Endothelial cell of umbilical vein (primary cell): ENCODE results near the gene KRTAP9-8. TPM values are rescaled to one million over a fixed set of nuclear protein-coding genes. Genes with fewer than 3 reads are reported as not detected.
"Not testable (repeated sequence)": the region's sequence is repeated elsewhere in the genome, so short reads cannot be mapped to it uniquely, and the experiment has no call there.

Experiments
- BruUV-seq: library from RNA; stranded (reverse); fragments of 400-500 nt; replicated peaks from 2 replicates; lab custom pipeline; 2021; lab: Mats Ljungman, UMichigan
- CTCF ChIA-PET: fragments of 300-600, 350-600 bp; sonication (Branson Sonifier 250); formaldehyde crosslinking; loops from one replicate; lab custom pipeline; 2021; ENCODE audit warnings: antibody characterized with exemption, inconsistent platforms; lab: Charles Lee
- POLR2A ChIA-PET: fragments of 300-600, 350-600 bp; sonication (Branson Sonifier 250); formaldehyde crosslinking; loops from one replicate; lab custom pipeline; 2021; ENCODE audit warnings: antibody characterized with exemption, inconsistent platforms; lab: Charles Lee
- DNase-seq: peaks from one replicate; pipeline ENCODE4 v3.0.0-alpha.2; 2011; ENCODE audit warnings: low read depth, low spot score
- FAIRE-seq: peaks from 2 replicates; lab custom pipeline; 2011; peaks lifted over from hg19 to GRCh38; lab: Jason Lieb, UNC
- H2AFZ ChIP-seq: 2 replicates; pipeline ENCODE4 v1.6.0; 2012; ENCODE audit warnings: low read depth, low read length, control low read depth, inconsistent platforms
- H3K27ac ChIP-seq: 2 replicates; pipeline ENCODE4 v1.5.1; 2011; ENCODE audit warnings: low read depth, mild to moderate bottlenecking, control low read depth, low read length, moderate library complexity; ENCODE audit not compliant: insufficient read depth
- H3K27me3 ChIP-seq, 2 experiments: 2 replicates each; pipeline versions ENCODE4 v1.6.0 to v1.6.1; 2011; ENCODE audit warnings: low read length in 2 of 2, mixed read lengths in 1 of 2; ENCODE audit not compliant: control insufficient read depth in 2 of 2, insufficient read depth in 2 of 2
- H3K36me3 ChIP-seq, 2 experiments: 2 replicates in 1 of 2; 3 replicates in 1 of 2; pipeline ENCODE4 v1.5.1; 2011; ENCODE audit warnings: low read length in 2 of 2, mild to moderate bottlenecking in 1 of 2, moderate library complexity in 1 of 2; ENCODE audit not compliant: control insufficient read depth in 2 of 2, insufficient read depth in 2 of 2; ENCODE audit errors: extremely low read depth in 1 of 2
- H3K4me1 ChIP-seq: 3 replicates; pipeline ENCODE4 v1.5.1; 2011; ENCODE audit warnings: mild to moderate bottlenecking, low read length; ENCODE audit not compliant: control insufficient read depth, insufficient read depth; ENCODE audit errors: extremely low read depth
- H3K4me2 ChIP-seq: 2 replicates; pipeline ENCODE4 v1.6.1; 2011; ENCODE audit warnings: low read length, control low read depth, mixed read lengths; ENCODE audit not compliant: insufficient read depth
- H3K4me3 ChIP-seq, 3 experiments: fragments of 200-600 bp in 1 of 3; sonication (generic), shearing (Covaris generic) in 1 of 3; replicated peaks in 1 of 3; 2 replicates each; pipeline ENCODE4 v1.5.1; 2011 to 2016; ENCODE audit warnings: control low read depth in 3 of 3, low read length in 3 of 3, mild to moderate bottlenecking in 2 of 3, inconsistent platforms in 1 of 3, low read depth in 1 of 3, moderate library complexity in 1 of 3; ENCODE audit not compliant: insufficient read depth in 1 of 3
- H3K79me2 ChIP-seq: 2 replicates; pipeline ENCODE4 v1.6.0; 2012; ENCODE audit warnings: low read length, inconsistent platforms; ENCODE audit not compliant: control insufficient read depth, insufficient read depth
- H3K9ac ChIP-seq: replicated peaks from 2 replicates; pipeline ENCODE3; 2011; ENCODE audit warnings: low read length, control low read depth; ENCODE audit not compliant: insufficient read depth; ENCODE audit errors: extremely low read depth
- H3K9me1 ChIP-seq: replicated peaks from 3 replicates; pipeline ENCODE4 v1.6.0; 2011; ENCODE audit warnings: mild to moderate bottlenecking, low read length; ENCODE audit not compliant: control insufficient read depth, insufficient read depth; ENCODE audit errors: extremely low read depth
- H3K9me3 ChIP-seq: replicated peaks from 2 replicates; pipeline ENCODE4 v1.5.1; 2012; ENCODE audit warnings: low read length, inconsistent platforms; ENCODE audit not compliant: control insufficient read depth, insufficient read depth
- H4K20me1 ChIP-seq: replicated peaks from 2 replicates; pipeline ENCODE3; 2011; ENCODE audit warnings: mild to moderate bottlenecking, low read length; ENCODE audit not compliant: control insufficient read depth, insufficient read depth; ENCODE audit errors: extremely low read depth
- CTCF ChIP-seq, 2 donors: IDR thresholded peaks; 1 replicate in 1 of 2; 2 replicates in 1 of 2; pipeline ENCODE4 v1.5.1; 2011; ENCODE audit warnings: low read length in 2 of 2, mild to moderate bottlenecking in 2 of 2, moderate library complexity in 2 of 2, control low read depth in 1 of 2, inconsistent platforms in 1 of 2, low read depth in 1 of 2; ENCODE audit not compliant: insufficient read depth in 1 of 2; ENCODE audit errors: extremely low read depth in 1 of 2
- EZH2 ChIP-seq: IDR thresholded peaks from 2 replicates; pipeline ENCODE4 v1.6.1; 2012; ENCODE audit warnings: borderline replicate concordance, low read depth, mild to moderate bottlenecking, moderate library complexity, low read length, inconsistent platforms; ENCODE audit not compliant: severe bottlenecking
- GATA2 ChIP-seq: IDR thresholded peaks from 2 replicates; pipeline ENCODE4 v1.7.0; 2011; ENCODE audit warnings: low read depth, mild to moderate bottlenecking, moderate library complexity, mixed read lengths, low read length; ENCODE audit not compliant: insufficient read length, insufficient read depth
- JUN ChIP-seq: IDR thresholded peaks from 2 replicates; pipeline ENCODE4 v1.6.1; 2011; ENCODE audit warnings: borderline replicate concordance, low read depth; ENCODE audit not compliant: insufficient read length, insufficient read depth
- MYC ChIP-seq: IDR thresholded peaks from one replicate; pipeline ENCODE4 v1.6.1; 2011; ENCODE audit warnings: mild to moderate bottlenecking, low read depth, low read length
- dilution Hi-C: fragments of 300-500 bp; cut with MboI; formaldehyde crosslinking; loops from one replicate; pipeline ENCODE4 v1.15.0; 2019; ENCODE audit warnings: low sequenced_read_pairs; ENCODE audit not compliant: extremely low pct_ligation_motif_present
- intact Hi-C: fragments of 100-400 bp; cut with micrococcal nuclease; formaldehyde crosslinking; loops from one replicate; pipeline ENCODE4 v1.10.0; 2022
- polyA plus RNA-seq, 4 experiments: library from polyadenylated mRNA; depleted of rRNA in 3 of 4; stranded (reverse) in 3 of 4; unstranded in 1 of 4; fragments of >200 nt; gene quantifications; 2 replicates each; pipeline versions ENCODE4 v1.2.1 to v1.2.3, GENCODE V29; 2011 to 2012; ENCODE audit warnings: missing spikeins in 1 of 4
- total RNA-seq: library from RNA; stranded (reverse); gene quantifications from 2 replicates; pipeline ENCODE4 v1.2.3, GENCODE V29; 2021

The KRTAP9-8 gene
- total and polyA plus RNA-seq, 2 donors (not counting 3 experiments of a cell fraction or from before 2014, with no cell fraction given) = not detected

GRCh38 chr17:41226598-41227095 lies 11.2 kb upstream of the KRTAP9-8 start, which contains the start of gene KRTAP9-2:
KRTAP9-2 (plus strand) TSS chr17:41226648; CDS start chr17:41226655, 7 bp downstream.
- H3K9me3 ChIP-seq, H4K20me1 ChIP-seq, CTCF ChIA-PET, DNase-seq, BruUV-seq, H3K4me2 ChIP-seq, H2AFZ ChIP-seq, H3K36me3 ChIP-seq, H3K4me3 ChIP-seq, FAIRE-seq, H3K9ac ChIP-seq, intact Hi-C loops, dilution Hi-C loops, H3K27ac ChIP-seq, H3K9me1 ChIP-seq, POLR2A ChIA-PET, H3K4me1 ChIP-seq, H3K27me3 ChIP-seq, H3K79me2 ChIP-seq: not testable (repeated sequence)

- Histone ChIP-seq H3K27ac (no peak overlapping the region), H4K20me1 (no peaks in the 10 kb centered on the region), H2AFZ (no peak overlapping the region), H3K4me2 (no peak overlapping the region), H3K36me3 (no peaks in the 10 kb centered on the region), H3K9me3 (no peaks in the 10 kb centered on the region), H3K27me3 (no peaks in the 10 kb centered on the region), H3K4me3 (no peak overlapping the region), H3K4me1 (no peaks in the 10 kb centered on the region), H3K79me2 (no peaks in the 10 kb centered on the region), H3K9me1 (no peaks in the 10 kb centered on the region), H3K9ac (no peak overlapping the region)
- DNase-seq (no peak), FAIRE-seq (no peak)
- TF ChIP-seq EZH2 (no peak), CTCF (IDR thresholded peaks at IDR 0.05; ENCODE audit: extremely low read depth in 1 of 2, insufficient read depth in 1 of 2, low read depth in 1 of 2, low read length in 2 of 2) (no peak), JUN (no peak), GATA2 (no peak), MYC (no peak)
- BruUV-seq = no TSS peak
- ChIA-PET POLR2A (no interaction called here), CTCF (no interaction called here)
- intact Hi-C loops = no loop called here
- dilution Hi-C loops = no loop called here
These were observed 7.7 kb upstream of the KRTAP9-8 start for GRCh38 chr17:41230094-41230493.
